Heart left ventricle (tissue), 16 donors: ENCODE data around the gene DNAJC5. TPM values are rescaled to one million over a fixed set of nuclear protein-coding genes. Genes with fewer than 3 reads are reported as not detected.

Source experiments
- ATAC-seq, 4 donors: fragments of 200-7000 bp; cut with Tn5 transposase; one replicate each; pipeline ENCODE4 v1.9.1; 2020 to 2022; ENCODE audit warnings: moderate library complexity in 4 of 4, mild to moderate bottlenecking in 3 of 4, moderate number of reproducible peaks in 1 of 4
- DNase-seq, 5 donors: peaks; one replicate each; pipeline ENCODE4 v3.0.0-alpha.2; 2020
- H3K27ac ChIP-seq, 12 donors: fragments of 200-600 bp; sonication (generic) in 4 of 12; one replicate each; pipeline versions ENCODE4 v1.5.0 to v1.8.0; 2016 to 2022; ENCODE audit warnings: mild to moderate bottlenecking in 2 of 12
- H3K27me3 ChIP-seq, 9 donors: fragments of 200-600 bp; sonication (generic) in 2 of 9; one replicate each; pipeline versions ENCODE4 v1.5.1 to v1.8.0; 2016 to 2022; ENCODE audit warnings: mild to moderate bottlenecking in 3 of 9
- H3K36me3 ChIP-seq, 9 donors: fragments of 200-600 bp; sonication (generic) in 2 of 9; one replicate each; pipeline versions ENCODE4 v1.5.0 to v1.8.0; 2018 to 2022; ENCODE audit warnings: mild to moderate bottlenecking in 2 of 9
- H3K4me1 ChIP-seq, 12 donors: fragments of 200-600 bp; sonication (generic) in 4 of 12; one replicate each; pipeline versions ENCODE4 v1.5.0 to v1.8.0; 2016 to 2022; ENCODE audit warnings: mild to moderate bottlenecking in 3 of 12
- H3K4me3 ChIP-seq, 12 donors: fragments of 200-600 bp; sonication (generic) in 4 of 12; one replicate each; pipeline versions ENCODE4 v1.5.0 to v1.8.0; 2017 to 2022; ENCODE audit warnings: mild to moderate bottlenecking in 9 of 12, moderate library complexity in 4 of 12
- H3K9me3 ChIP-seq, 12 donors: fragments of 200-600 bp; sonication (generic) in 4 of 12; one replicate each; pipeline versions ENCODE4 v1.5.0 to v1.8.0; 2016 to 2022; ENCODE audit warnings: mild to moderate bottlenecking in 1 of 12
- CTCF ChIP-seq, 12 donors: fragments of 200-600 bp; sonication (generic) in 4 of 12; IDR thresholded peaks; one replicate each; pipeline versions ENCODE4 v1.5.0 to v1.8.0; 2018 to 2022; ENCODE audit warnings: antibody characterized with exemption in 12 of 12, mild to moderate bottlenecking in 5 of 12
- POLR2A ChIP-seq, 2 donors: fragments of 450-650 bp; IDR thresholded peaks; one replicate each; pipeline ENCODE4 v1.6.1; 2017; ENCODE audit warnings: antibody characterized with exemption in 2 of 2, mild to moderate bottlenecking in 2 of 2, moderate library complexity in 2 of 2
- WGBS, 4 donors: extraction: QIAGEN DNeasy Blood & Tissue Kit in 2 of 4; methylation state at CpG; one replicate each; pipeline versions ENCODE4 v1.1.5 to v1.1.7; 2013 to 2018; 5-methylcytosine and 5-hydroxymethylcytosine counted together
- intact Hi-C, 10 donors: fragments of 100-400 bp; cut with DNase I; formaldehyde crosslinking; loops; one replicate each; pipeline versions ENCODE4 v1.11.1 to v1.14.2; 2022
- polyA plus RNA-seq, 2 donors: library from polyadenylated mRNA; stranded (reverse); fragments of 200-250 nt; gene quantifications; one replicate each; pipeline ENCODE4 v1.2.3, GENCODE V29; 2013
- total RNA-seq, 9 donors: library from RNA; depleted of rRNA in 2 of 9; stranded (reverse); fragments of >200 nt in 2 of 9; fragmentation: NEBNext Ultra II Directional in 3 of 9; extraction: Animal tissue kit (Norgen Biotek cat#: 25700) in 3 of 9; gene quantifications; one replicate each; pipeline versions ENCODE4 v1.1.0 to v1.2.4, GENCODE V29; 2016 to 2023
- donor health status: ischemic (EF 13 %, LVEDD 7.1; RV severe dilation, severe dysfunction).
- donor health status: healthy with polysubstance abuse.
- donor health status: DM: no; HTN: yes; CAD: no.
- donor health status: DM: no; HTN: no; CAD: no.
- donor health status: ischemic (EF 25% LVEDD 6.9; RV normal size, moderate dysfunction).
- donor health status: ischemic (EF 25% LVEDD 5.7; RV mildly dilated, moderate dysfunction).
- donor health status: healthy.
- donor health status: DM: yes; HTN: yes; CAD: no.
- donor health status: ischemic (EF 35%, LVEDD 5.7; RV mildly dilated, moderate dysfunction).
- donor health status: nonischemic (EF 11% LVEDD 7.7; RV severe dilation, severe dysfunction).
- donor health status: DM: yes; HTN: yes; CAD: no.
- donor health status: PGD.
- donor health status: ischemic (EF 29% LVEDD 5.4; RV normal size, mild dysfunction).
- donor health status: nonischemic (EF 23%, LVEDD 6.1; RV moderate dilation, normal function).

The DNAJC5 gene
- total and polyA plus RNA-seq, 11 donors = 21.1 to 57.1 (median 46.1) TPM

DNA sequence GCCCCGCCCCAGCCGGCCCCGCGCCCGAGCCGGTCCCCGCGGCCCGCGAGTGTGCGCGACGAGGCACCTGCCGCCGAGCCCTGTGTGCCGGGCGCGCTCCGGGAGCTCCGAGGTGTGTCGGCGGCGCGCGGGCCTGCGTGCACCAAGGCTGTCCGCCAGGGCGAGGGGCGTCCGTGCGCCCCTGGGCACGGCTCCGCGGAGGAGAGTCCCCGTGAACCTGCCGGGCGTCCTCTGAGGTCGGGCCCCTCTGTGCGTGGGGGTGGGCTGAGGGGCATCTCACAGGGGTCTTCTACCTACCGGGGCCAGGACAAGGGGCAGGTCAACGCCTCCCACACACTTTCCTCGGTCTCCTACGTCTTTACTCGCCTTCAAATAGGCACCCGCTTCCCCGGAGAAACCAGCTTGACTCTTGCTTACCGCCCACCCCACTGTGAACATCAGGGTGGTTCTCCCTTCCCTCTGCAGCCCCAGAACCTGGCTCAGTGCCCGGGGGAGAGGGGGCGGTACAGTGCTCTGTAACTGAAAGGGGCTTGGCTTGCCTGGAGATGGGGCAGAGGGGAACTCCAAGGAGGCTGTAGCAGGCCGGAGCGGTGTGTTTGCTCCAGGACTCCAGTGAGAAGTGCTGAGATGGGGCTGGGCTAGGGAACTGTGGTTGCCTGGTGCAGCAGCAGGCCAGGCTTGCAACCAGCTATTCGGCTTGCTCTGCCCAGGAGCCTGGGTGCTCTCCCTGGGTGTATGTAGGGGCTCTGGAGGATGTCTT is 84.8 kb downstream of the DNAJC5 start, which contains the start of gene SAMD10:
Gene SAMD10 (minus strand): TSS at position 86 of the 760 bp plus-strand sequence. CDS start 175 bp downstream, outside the sequence.
- H3K27me3 ChIP-seq = no peaks in the 10 kb centered on the region
- peak in 3 of 5 donors; percentile 53 to 78 (median 58) for DNase-seq
- ATAC-seq = peak in 3 of 4 donors; percentile 7 to 16 (median 7)
- WGBS, 4 donors = 2 to 4% (median 2%) methylated on average over 12 to 52 of the region's 52 CpGs
- H3K27ac ChIP-seq = peak within 1 kb of the TSS; percentile 58 to 93 (median 86)
- H3K4me1 ChIP-seq = peaks cover 7 to 45% (median 35%) of the 10 kb centered on the region in 12 donors
- H3K9me3 ChIP-seq = no peaks in the 10 kb centered on the region
- H3K4me3 ChIP-seq = peak within 1 kb of the TSS; percentile 33 to 100 (median 86)
- peaks cover 0 to 24% (median 18%) of the 10 kb centered on the region in 9 donors for H3K36me3 ChIP-seq
- intact Hi-C loops = loop anchor here in 8 of 10 donors (2.0 to 10.0 kb wide), 13 partner anchors 43 to 365 kb away; partner anchors contain the start of genes C20orf204 (in 4 of the 8), TCEA2 (in 1 of the 8) and TNFRSF6B (in 1 of the 8)
- TF ChIP-seq CTCF (IDR thresholded peaks at IDR 0.05) (peak in 1 of 12 donors; percentile 17), POLR2A (IDR thresholded peaks at IDR 0.05) (no peak)

DNA sequence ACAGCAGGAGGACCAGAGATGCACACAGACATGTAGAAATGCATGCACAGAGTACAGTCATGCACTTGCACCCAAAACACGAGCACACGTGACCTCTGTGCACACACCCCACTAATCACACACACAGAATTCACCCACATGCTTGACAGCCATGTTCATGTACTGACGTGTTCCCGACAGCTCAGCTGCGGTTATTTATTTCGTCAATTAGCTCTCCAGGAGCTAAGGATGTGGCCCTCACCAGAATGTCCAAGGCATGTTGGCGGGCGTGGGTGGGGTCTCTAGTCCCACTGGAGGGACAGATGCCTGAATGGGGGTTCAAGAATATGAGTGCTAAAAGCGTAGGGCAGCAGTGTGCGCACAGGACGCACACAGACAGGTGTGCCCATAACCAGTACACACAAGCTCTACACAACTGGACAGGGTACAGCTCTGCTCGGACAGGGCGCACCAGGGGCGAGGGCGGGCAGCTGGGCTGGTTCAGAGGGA is 85.4 kb downstream of the DNAJC5 start:
- WGBS, 4 donors = 71 to 81% (median 72%) methylated on average over 11 to 15 of the region's 15 CpGs
- peaks cover 0 to 30% (median 24%) of the 10 kb centered on the region in 9 donors for H3K36me3 ChIP-seq
- peak overlapping the region in 11 of 12 donors; percentile 73 to 100 (median 91) for H3K4me3 ChIP-seq
- H3K9me3 ChIP-seq = no peaks in the 10 kb centered on the region
- peaks cover 7 to 45% (median 35%) of the 10 kb centered on the region in 12 donors for H3K4me1 ChIP-seq
- peak overlapping the region in 11 of 12 donors; percentile 62 to 93 (median 86) for H3K27ac ChIP-seq
- no peak for DNase-seq
- H3K27me3 ChIP-seq = no peaks in the 10 kb centered on the region
- intact Hi-C loops = loop anchor here in 8 of 10 donors (2.0 to 10.0 kb wide), 8 partner anchors 42 to 142 kb away; partner anchors contain the start of genes C20orf204 (in 4 of the 8) and TCEA2 (in 1 of the 8)
- TF ChIP-seq POLR2A (IDR thresholded peaks at IDR 0.05) (no peak), CTCF (IDR thresholded peaks at IDR 0.05) (no peak)
- ATAC-seq = peak in 3 of 4 donors; percentile 21 to 40 (median 37)

GRCh38 chr20:63980806-63981728 is 86.1 kb downstream of the DNAJC5 start, which contains the start of gene PRPF6:
TSS of gene PRPF6 (plus strand) at chr20:63981132. CDS start at chr20:63981246, 114 bp downstream.
- intact Hi-C loops = loop anchor here in 8 of 10 donors (2.0 to 10.0 kb wide), 8 partner anchors 41 to 141 kb away; partner anchors contain the start of genes C20orf204 (in 4 of the 8) and TCEA2 (in 1 of the 8)

More at GRCh38 chr20:63980806-63981728, 86.1 kb downstream of the DNAJC5 start, which contains the start of gene PRPF6:
- Histone ChIP-seq H3K27ac (peak within 1 kb of the TSS; percentile 53 to 93 (median 86)), H3K36me3 (peaks cover 2 to 37% (median 31%) of the 10 kb centered on the region in 9 donors), H3K27me3 (no peaks in the 10 kb centered on the region), H3K4me3 (peak within 1 kb of the TSS; percentile 73 to 100 (median 93)), H3K4me1 (peaks cover 7 to 45% (median 35%) of the 10 kb centered on the region in 12 donors), H3K9me3 (no peaks in the 10 kb centered on the region)
- 0 to 1% (median 1%) methylated on average over 46 to 75 of the region's 75 CpGs for WGBS, 4 donors
- TF ChIP-seq POLR2A (IDR thresholded peaks at IDR 0.05) (peak in 1 of 2 donors; percentile 72), CTCF (IDR thresholded peaks at IDR 0.05) (peak; percentile 66 to 98 (median 89))
- DNase-seq (peak; percentile 95 to 98 (median 97)), ATAC-seq (peak; percentile 88 to 94 (median 90))
